ENCODE data around the gene SHISA6. TPM values are rescaled to one million over a fixed set of nuclear protein-coding genes. Genes with fewer than 3 reads are reported as not detected.

Gene SHISA6
- total RNA-seq, 1 donor from 2014 or later: 2.1 TPM

DNA sequence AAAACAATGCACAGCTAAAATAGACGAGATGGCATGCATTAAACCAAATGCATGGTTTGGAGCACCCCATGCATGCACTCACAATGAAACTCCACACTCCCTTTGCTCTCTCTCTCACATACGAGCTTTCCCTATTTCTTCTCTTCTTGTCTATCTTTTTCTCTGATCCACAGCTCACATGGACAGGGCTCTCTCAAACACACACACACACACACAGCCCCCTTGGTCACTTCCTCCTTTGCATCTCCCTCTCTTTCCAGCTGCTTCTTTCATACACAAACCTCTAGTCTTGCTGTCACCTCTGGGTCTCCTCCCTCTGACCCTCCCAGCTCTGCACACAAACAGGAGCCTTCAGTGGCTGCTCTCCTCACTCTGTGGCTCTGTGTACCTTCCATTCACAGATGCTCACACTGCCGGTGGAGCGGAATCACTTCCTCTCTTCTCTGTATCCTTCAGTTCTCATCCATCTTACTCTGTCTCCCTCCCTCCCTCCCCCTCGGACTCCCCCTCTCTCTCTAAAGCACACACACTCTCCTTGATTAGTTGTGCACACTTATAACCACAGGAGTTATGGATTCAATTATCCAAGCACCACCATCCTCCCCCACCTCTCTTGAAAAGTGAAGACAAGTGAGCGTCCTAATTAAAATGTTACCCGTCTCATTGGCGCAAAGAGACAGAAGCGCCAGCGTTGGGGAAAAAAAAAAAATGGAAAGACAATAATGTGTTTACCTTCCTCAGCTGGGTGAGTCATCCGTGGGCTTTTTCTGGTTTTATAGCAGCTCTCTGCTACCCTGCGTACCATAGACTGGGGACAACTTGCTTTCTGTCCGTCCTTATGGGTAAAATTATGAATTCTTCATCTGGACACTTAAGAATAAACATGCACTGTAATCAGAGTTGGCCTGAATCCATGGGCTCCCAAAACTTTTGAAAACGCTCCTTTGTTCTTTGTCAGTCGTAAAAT, 90.8 kb downstream of the SHISA6 start:
- peaks cover 0 to 4% (median 0%) of the 10 kb centered on the region in 3 donors for H3K27me3 ChIP-seq (ENCODE audit: control insufficient read depth in 3 of 3, insufficient read depth in 3 of 3, low read length in 3 of 3)
- no peak overlapping the region for H3K9ac ChIP-seq (ENCODE audit: low read depth in 1 of 3, low read length in 3 of 3)
- no peak overlapping the region for H3K4me3 ChIP-seq (ENCODE audit: low read length in 3 of 3)
- no peak overlapping the region for H3K27ac ChIP-seq (ENCODE audit: low read depth, low read length)
- no peaks in the 10 kb centered on the region for H3K4me1 ChIP-seq (ENCODE audit: control insufficient read depth in 3 of 3, insufficient read depth in 3 of 3, low read length in 3 of 3)
- no peaks in the 10 kb centered on the region for H3K36me3 ChIP-seq (ENCODE audit: control insufficient read depth in 3 of 3, insufficient read depth in 3 of 3, low read length in 3 of 3)
- peaks cover 0 to 2% (median 0%) of the 10 kb centered on the region in 3 donors for H3K9me3 ChIP-seq (ENCODE audit: control insufficient read depth in 3 of 3, low read length in 3 of 3)

DNA sequence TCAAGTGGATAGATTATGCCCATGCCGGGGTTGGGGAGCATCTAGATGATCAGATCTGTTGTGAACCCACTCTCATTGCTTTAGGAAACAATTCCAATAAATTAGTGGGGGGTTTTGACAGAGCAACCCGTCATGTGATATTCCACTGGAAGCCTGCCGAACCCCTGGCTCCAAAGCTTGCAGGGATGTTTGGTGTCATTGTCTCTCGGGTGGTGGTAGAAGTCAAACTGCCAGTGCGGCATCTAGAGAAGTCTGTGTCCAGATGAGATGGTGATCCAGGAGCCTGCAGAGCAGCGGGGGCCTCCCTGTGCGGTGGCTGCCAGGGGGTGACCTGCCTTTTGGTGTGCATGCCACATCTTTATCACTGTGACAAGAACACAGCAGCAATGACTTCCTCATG, 91.7 kb downstream of the SHISA6 start:
- Histone ChIP-seq H3K4me3 (ENCODE audit: low read length in 3 of 3) (no peak overlapping the region), H3K27me3 (ENCODE audit: control insufficient read depth in 3 of 3, insufficient read depth in 3 of 3, low read length in 3 of 3) (peaks cover 0 to 4% (median 0%) of the 10 kb centered on the region in 3 donors), H3K27ac (ENCODE audit: low read depth, low read length) (no peak overlapping the region)

DNA sequence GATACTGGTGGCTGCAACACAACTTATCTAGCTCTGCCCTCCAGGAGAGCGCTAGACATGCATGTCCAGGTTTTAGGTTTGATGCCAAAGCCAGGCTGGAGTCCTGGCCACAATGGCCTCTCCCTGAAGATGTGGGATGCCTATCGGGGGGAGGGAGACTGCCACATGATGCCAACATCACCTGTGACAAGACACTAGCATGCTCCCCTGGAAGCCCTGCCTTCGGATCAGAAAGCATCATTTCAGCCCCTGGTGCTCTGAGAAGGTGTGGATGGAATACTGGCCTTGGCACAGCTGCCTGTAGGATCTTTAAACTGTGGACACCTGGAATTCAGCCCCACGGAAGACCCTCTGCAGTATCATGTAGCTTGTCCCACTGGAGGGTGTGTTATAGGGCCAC, 93.5 kb downstream of the SHISA6 start:
- peaks cover 0 to 2% (median 0%) of the 10 kb centered on the region in 3 donors for H3K9me3 ChIP-seq (ENCODE audit: control insufficient read depth in 3 of 3, low read length in 3 of 3)
- H3K4me3 ChIP-seq (ENCODE audit: low read length in 3 of 3): no peak overlapping the region
- H3K27ac ChIP-seq (ENCODE audit: low read depth, low read length): no peak overlapping the region
- no peaks in the 10 kb centered on the region for H3K27me3 ChIP-seq (ENCODE audit: control insufficient read depth in 3 of 3, insufficient read depth in 3 of 3, low read length in 3 of 3)
- H3K36me3 ChIP-seq (ENCODE audit: control insufficient read depth in 3 of 3, insufficient read depth in 3 of 3, low read length in 3 of 3): no peaks in the 10 kb centered on the region
- no peaks in the 10 kb centered on the region for H3K4me1 ChIP-seq (ENCODE audit: control insufficient read depth in 3 of 3, insufficient read depth in 3 of 3, low read length in 3 of 3)
- no peak overlapping the region for H3K9ac ChIP-seq (ENCODE audit: low read depth in 1 of 3, low read length in 3 of 3)

More for the DNA sequence above, 91.7 kb downstream of the SHISA6 start:
- H3K9me3 ChIP-seq (ENCODE audit: control insufficient read depth in 3 of 3, low read length in 3 of 3): peaks cover 0 to 2% (median 0%) of the 10 kb centered on the region in 3 donors
- no peaks in the 10 kb centered on the region for H3K4me1 ChIP-seq (ENCODE audit: control insufficient read depth in 3 of 3, insufficient read depth in 3 of 3, low read length in 3 of 3)
- no peaks in the 10 kb centered on the region for H3K36me3 ChIP-seq (ENCODE audit: control insufficient read depth in 3 of 3, insufficient read depth in 3 of 3, low read length in 3 of 3)
- H3K9ac ChIP-seq (ENCODE audit: low read depth in 1 of 3, low read length in 3 of 3): no peak overlapping the region

DNA sequence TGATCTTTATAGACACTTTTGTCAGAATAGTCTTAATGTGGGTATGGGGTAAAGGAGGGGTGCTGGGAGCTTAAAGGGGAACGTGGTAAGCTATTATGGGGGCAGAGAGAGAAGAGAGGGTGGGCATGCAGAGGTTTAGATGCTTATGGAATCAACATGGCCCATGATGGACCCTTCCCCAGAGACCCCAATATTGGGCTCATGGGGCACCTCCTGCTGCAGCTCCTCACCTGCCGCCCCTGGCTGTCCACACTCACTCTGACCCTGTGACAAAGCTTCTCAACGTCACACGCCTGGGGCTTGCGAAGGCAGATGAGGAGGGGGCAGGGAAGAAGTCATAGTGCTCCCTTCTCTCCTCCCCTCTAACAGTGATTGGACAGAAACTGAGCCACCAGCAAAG, 95.3 kb downstream of the SHISA6 start:
- Histone ChIP-seq H3K27me3 (ENCODE audit: control insufficient read depth in 3 of 3, insufficient read depth in 3 of 3, low read length in 3 of 3) (no peaks in the 10 kb centered on the region), H3K4me3 (ENCODE audit: low read length in 3 of 3) (no peak overlapping the region), H3K4me1 (ENCODE audit: control insufficient read depth in 3 of 3, insufficient read depth in 3 of 3, low read length in 3 of 3) (no peaks in the 10 kb centered on the region), H3K27ac (ENCODE audit: low read depth, low read length) (no peak overlapping the region), H3K9me3 (ENCODE audit: control insufficient read depth in 3 of 3, low read length in 3 of 3) (peaks cover 0 to 2% (median 0%) of the 10 kb centered on the region in 3 donors), H3K36me3 (ENCODE audit: control insufficient read depth in 3 of 3, insufficient read depth in 3 of 3, low read length in 3 of 3) (no peaks in the 10 kb centered on the region), H3K9ac (ENCODE audit: low read depth in 1 of 3, low read length in 3 of 3) (no peak overlapping the region)

DNA sequence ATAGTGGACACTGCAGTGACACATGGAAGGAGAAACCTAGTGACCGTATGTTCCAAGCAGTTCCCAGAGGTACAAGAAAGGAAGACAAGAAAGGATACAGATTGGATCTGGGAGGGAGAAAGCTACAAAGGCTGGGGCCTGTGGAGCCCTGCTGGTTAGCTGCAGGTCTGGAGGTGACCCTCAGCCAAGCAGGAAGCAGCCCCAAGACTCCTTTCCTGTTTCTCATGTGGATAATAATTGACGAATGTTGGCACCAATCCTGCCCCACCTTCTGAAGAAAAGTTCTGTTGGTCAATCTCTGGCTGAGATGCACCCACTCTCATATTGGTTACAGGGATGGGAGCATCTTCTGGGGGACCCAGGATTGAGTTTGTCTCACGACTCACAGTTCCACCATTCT, 99.8 kb downstream of the SHISA6 start:
- Histone ChIP-seq H3K4me1 (ENCODE audit: control insufficient read depth in 3 of 3, insufficient read depth in 3 of 3, low read length in 3 of 3) (no peaks in the 10 kb centered on the region), H3K9me3 (ENCODE audit: control insufficient read depth in 3 of 3, low read length in 3 of 3) (no peaks in the 10 kb centered on the region), H3K9ac (ENCODE audit: low read depth in 1 of 3, low read length in 3 of 3) (no peak overlapping the region)

DNA sequence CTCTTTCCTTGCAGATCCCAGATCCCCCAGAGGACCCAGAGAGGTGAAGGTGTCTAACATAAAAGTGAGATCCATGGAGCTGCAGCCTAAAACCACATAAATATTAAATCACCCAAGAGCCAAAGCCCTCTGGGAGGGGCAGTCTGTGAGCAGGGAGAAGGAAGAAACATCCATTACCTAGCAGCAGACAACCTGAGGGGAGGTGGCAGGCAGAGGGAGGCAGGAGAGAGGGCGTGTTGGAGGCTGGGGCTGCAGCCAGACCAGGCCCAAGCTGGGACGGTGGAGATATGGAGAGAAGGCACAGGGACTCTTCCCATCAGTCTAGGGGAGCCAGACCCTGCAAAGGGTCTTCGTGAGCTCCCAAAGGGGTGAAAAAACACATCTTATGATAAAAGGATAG, 101.1 kb downstream of the SHISA6 start:
- Histone ChIP-seq H3K9me3 (ENCODE audit: control insufficient read depth in 3 of 3, low read length in 3 of 3) (no peaks in the 10 kb centered on the region), H3K4me3 (ENCODE audit: low read length in 3 of 3) (no peak overlapping the region), H3K27ac (ENCODE audit: low read depth, low read length) (no peak overlapping the region), H3K27me3 (ENCODE audit: control insufficient read depth in 3 of 3, insufficient read depth in 3 of 3, low read length in 3 of 3) (no peaks in the 10 kb centered on the region), H3K9ac (ENCODE audit: low read depth in 1 of 3, low read length in 3 of 3) (no peak overlapping the region), H3K4me1 (ENCODE audit: control insufficient read depth in 3 of 3, insufficient read depth in 3 of 3, low read length in 3 of 3) (no peaks in the 10 kb centered on the region), H3K36me3 (ENCODE audit: control insufficient read depth in 3 of 3, insufficient read depth in 3 of 3, low read length in 3 of 3) (no peaks in the 10 kb centered on the region)

More for the DNA sequence above, 99.8 kb downstream of the SHISA6 start:
- H3K36me3 ChIP-seq (ENCODE audit: control insufficient read depth in 3 of 3, insufficient read depth in 3 of 3, low read length in 3 of 3): no peaks in the 10 kb centered on the region
- H3K4me3 ChIP-seq (ENCODE audit: low read length in 3 of 3): no peak overlapping the region
- H3K27me3 ChIP-seq (ENCODE audit: control insufficient read depth in 3 of 3, insufficient read depth in 3 of 3, low read length in 3 of 3): no peaks in the 10 kb centered on the region
- H3K27ac ChIP-seq (ENCODE audit: low read depth, low read length): no peak overlapping the region

DNA sequence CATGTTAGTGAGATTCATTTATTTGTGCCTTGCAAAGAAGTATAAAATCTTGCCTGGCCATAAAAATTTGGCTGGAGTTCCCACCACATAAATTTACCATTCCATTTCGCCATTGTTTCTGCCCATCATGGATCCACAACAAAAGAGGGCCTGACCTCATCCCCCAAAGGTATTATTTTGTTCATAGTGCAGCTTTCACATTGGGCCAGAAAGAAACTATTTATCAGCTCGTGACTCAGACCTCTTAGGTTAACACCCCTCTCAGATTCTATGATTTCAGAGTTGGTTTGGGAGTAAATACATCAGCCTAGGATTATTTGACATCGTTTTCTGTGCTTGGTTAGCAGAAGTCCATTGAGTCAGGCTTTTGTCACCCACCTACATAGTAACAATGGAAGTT, 108.1 kb downstream of the SHISA6 start:
- Histone ChIP-seq H3K4me3 (ENCODE audit: low read length in 3 of 3) (no peak overlapping the region), H3K9ac (ENCODE audit: low read depth in 1 of 3, low read length in 3 of 3) (no peak overlapping the region), H3K27ac (ENCODE audit: low read depth, low read length) (no peak overlapping the region), H3K4me1 (ENCODE audit: control insufficient read depth in 3 of 3, insufficient read depth in 3 of 3, low read length in 3 of 3) (no peaks in the 10 kb centered on the region), H3K9me3 (ENCODE audit: control insufficient read depth in 3 of 3, low read length in 3 of 3) (no peaks in the 10 kb centered on the region), H3K27me3 (ENCODE audit: control insufficient read depth in 3 of 3, insufficient read depth in 3 of 3, low read length in 3 of 3) (no peaks in the 10 kb centered on the region), H3K36me3 (ENCODE audit: control insufficient read depth in 3 of 3, insufficient read depth in 3 of 3, low read length in 3 of 3) (no peaks in the 10 kb centered on the region)

DNA sequence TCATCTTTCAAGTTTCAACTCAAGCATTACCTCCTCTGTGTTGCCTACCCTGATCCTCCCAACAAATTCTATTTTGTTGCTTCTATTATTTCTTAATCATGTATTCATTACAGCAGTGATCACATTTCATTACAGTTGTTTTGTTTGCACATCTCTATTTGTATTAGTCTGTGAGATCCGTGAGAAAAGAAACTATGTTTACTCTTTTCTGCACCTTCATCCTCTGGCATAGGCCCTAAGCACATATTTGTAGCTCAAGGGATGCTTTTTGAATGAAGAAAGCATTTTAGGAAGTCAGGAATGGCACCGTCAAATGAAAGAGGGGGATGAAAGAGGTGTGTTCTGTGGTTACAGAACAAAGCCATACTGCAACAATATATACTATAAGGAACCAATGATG, 110.5 kb downstream of the SHISA6 start:
- H3K27ac ChIP-seq (ENCODE audit: low read depth, low read length): no peak overlapping the region
- no peak overlapping the region for H3K4me3 ChIP-seq (ENCODE audit: low read length in 3 of 3)
- no peaks in the 10 kb centered on the region for H3K4me1 ChIP-seq (ENCODE audit: control insufficient read depth in 3 of 3, insufficient read depth in 3 of 3, low read length in 3 of 3)
- no peaks in the 10 kb centered on the region for H3K36me3 ChIP-seq (ENCODE audit: control insufficient read depth in 3 of 3, insufficient read depth in 3 of 3, low read length in 3 of 3)
- H3K9ac ChIP-seq (ENCODE audit: low read depth in 1 of 3, low read length in 3 of 3): no peak overlapping the region
- H3K9me3 ChIP-seq (ENCODE audit: control insufficient read depth in 3 of 3, low read length in 3 of 3): no peaks in the 10 kb centered on the region
- H3K27me3 ChIP-seq (ENCODE audit: control insufficient read depth in 3 of 3, insufficient read depth in 3 of 3, low read length in 3 of 3): no peaks in the 10 kb centered on the region

DNA sequence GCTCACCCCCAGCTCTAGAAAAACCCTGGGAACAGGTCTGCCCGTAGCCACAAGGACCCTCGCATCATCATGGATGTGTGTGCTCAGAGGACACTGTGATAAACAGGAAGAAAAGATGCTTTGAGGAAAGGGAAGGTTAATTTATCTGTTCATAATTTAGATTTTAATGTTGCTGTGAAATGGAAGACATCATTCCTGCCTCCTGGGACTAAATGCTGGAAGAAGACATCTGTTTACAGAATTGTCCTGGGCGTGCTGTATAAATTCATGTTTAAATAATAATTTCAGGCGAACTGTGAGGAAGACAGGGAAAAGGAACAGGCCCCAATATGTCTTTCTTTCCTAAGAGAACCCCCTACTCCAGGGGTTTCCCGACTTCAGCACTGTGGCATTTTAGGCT, 112.6 kb downstream of the SHISA6 start:
- H3K27me3 ChIP-seq (ENCODE audit: control insufficient read depth in 3 of 3, insufficient read depth in 3 of 3, low read length in 3 of 3): no peaks in the 10 kb centered on the region
- no peak overlapping the region for H3K9ac ChIP-seq (ENCODE audit: low read depth in 1 of 3, low read length in 3 of 3)
- no peaks in the 10 kb centered on the region for H3K36me3 ChIP-seq (ENCODE audit: control insufficient read depth in 3 of 3, insufficient read depth in 3 of 3, low read length in 3 of 3)
- no peaks in the 10 kb centered on the region for H3K4me1 ChIP-seq (ENCODE audit: control insufficient read depth in 3 of 3, insufficient read depth in 3 of 3, low read length in 3 of 3)
- no peak overlapping the region for H3K27ac ChIP-seq (ENCODE audit: low read depth, low read length)
- H3K9me3 ChIP-seq (ENCODE audit: control insufficient read depth in 3 of 3, low read length in 3 of 3): no peaks in the 10 kb centered on the region
- no peak overlapping the region for H3K4me3 ChIP-seq (ENCODE audit: low read length in 3 of 3)

DNA sequence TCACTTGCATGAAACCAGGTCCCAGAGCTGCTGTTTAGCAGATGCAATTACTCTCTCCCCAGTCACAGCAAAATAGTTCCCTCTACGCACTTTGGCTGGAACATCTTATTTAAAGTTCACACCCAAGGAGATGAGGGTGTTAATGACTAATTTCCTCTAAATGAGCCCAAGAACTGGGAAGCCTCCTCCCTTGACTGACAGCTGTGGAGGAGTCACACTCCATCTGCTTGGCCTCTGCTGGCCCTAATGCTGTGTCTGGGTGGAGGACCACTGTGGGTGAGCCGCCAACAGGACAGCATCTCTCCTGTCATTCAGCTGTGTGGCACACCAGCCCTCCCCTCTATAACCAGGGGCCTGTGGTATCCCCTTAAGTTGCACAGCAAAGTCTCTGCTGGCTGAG, 115.4 kb downstream of the SHISA6 start:
- Histone ChIP-seq H3K4me1 (ENCODE audit: control insufficient read depth in 3 of 3, insufficient read depth in 3 of 3, low read length in 3 of 3) (no peaks in the 10 kb centered on the region), H3K9ac (ENCODE audit: low read depth in 1 of 3, low read length in 3 of 3) (no peak overlapping the region), H3K27me3 (ENCODE audit: control insufficient read depth in 3 of 3, insufficient read depth in 3 of 3, low read length in 3 of 3) (no peaks in the 10 kb centered on the region), H3K27ac (ENCODE audit: low read depth, low read length) (no peak overlapping the region), H3K36me3 (ENCODE audit: control insufficient read depth in 3 of 3, insufficient read depth in 3 of 3, low read length in 3 of 3) (no peaks in the 10 kb centered on the region), H3K9me3 (ENCODE audit: control insufficient read depth in 3 of 3, low read length in 3 of 3) (no peaks in the 10 kb centered on the region), H3K4me3 (ENCODE audit: low read length in 3 of 3) (no peak overlapping the region)

Data from skeletal muscle tissue (tissue), 4 donors.